Mammary epithelial cell (primary cell): Measurements from ENCODE around the gene PPFIBP1.

ENCODE experiments used
- EZH2 ChIP-seq: IDR thresholded peaks from 2 replicates; pipeline ENCODE4 v1.6.1; 2012; ENCODE audit warnings: low read length, inconsistent platforms, borderline replicate concordance
- TF ChIP-seq, protein P1 (sequence below), 2 donors: IDR thresholded peaks in 1 of 2; conservative IDR thresholded peaks in 1 of 2; 2 replicates each; pipeline ENCODE4 v1.5.1; 2011 to 2012; ENCODE audit warnings: inconsistent platforms in 2 of 2, low read length in 2 of 2, mild to moderate bottlenecking in 2 of 2, control low read depth in 1 of 2, low read depth in 1 of 2; ENCODE audit not compliant: insufficient read depth in 1 of 2; ENCODE audit errors: extremely low read depth in 1 of 2

DNA sequence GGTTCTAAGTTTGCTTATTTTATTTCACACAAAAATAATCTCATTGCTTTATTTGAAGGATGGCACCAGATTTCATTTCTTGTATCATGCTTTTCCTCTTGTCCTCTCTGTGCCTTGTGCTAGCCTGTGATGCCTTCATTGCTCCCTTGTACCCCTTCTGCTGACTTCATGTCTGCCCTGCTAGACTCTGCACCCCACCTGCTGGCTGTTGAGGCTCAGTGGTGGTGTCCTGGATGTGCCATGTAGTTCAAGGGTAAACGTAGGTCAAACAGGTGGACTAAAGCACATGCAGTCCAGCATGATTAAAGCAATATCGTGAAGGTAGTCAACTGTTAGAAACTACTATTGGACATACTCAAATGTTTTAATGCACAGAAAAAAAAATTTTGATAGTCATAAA lies 208.3 kb downstream of the PPFIBP1 start:
- TF ChIP-seq, protein P1, sequence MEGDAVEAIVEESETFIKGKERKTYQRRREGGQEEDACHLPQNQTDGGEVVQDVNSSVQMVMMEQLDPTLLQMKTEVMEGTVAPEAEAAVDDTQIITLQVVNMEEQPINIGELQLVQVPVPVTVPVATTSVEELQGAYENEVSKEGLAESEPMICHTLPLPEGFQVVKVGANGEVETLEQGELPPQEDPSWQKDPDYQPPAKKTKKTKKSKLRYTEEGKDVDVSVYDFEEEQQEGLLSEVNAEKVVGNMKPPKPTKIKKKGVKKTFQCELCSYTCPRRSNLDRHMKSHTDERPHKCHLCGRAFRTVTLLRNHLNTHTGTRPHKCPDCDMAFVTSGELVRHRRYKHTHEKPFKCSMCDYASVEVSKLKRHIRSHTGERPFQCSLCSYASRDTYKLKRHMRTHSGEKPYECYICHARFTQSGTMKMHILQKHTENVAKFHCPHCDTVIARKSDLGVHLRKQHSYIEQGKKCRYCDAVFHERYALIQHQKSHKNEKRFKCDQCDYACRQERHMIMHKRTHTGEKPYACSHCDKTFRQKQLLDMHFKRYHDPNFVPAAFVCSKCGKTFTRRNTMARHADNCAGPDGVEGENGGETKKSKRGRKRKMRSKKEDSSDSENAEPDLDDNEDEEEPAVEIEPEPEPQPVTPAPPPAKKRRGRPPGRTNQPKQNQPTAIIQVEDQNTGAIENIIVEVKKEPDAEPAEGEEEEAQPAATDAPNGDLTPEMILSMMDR (conservative IDR thresholded peaks at IDR 0.05 in 1 of 2, IDR thresholded peaks at IDR 0.05 in 1 of 2; ENCODE audit: extremely low read depth in 1 of 2, insufficient read depth in 1 of 2, low read depth in 1 of 2, low read length in 2 of 2), result peak; percentile 24 to 52
- no peak for TF ChIP-seq EZH2
